ENCODE data around the gene ARHGAP19. TPM values are rescaled to one million over a fixed set of nuclear protein-coding genes. Genes with fewer than 3 reads are reported as not detected.
A peak's percentile ranks its signal among the peaks of the same experiment; 100 is the strongest.

The ARHGAP19 gene
- total RNA-seq, 1 donor from 2014 or later: 9.8 TPM

DNA sequence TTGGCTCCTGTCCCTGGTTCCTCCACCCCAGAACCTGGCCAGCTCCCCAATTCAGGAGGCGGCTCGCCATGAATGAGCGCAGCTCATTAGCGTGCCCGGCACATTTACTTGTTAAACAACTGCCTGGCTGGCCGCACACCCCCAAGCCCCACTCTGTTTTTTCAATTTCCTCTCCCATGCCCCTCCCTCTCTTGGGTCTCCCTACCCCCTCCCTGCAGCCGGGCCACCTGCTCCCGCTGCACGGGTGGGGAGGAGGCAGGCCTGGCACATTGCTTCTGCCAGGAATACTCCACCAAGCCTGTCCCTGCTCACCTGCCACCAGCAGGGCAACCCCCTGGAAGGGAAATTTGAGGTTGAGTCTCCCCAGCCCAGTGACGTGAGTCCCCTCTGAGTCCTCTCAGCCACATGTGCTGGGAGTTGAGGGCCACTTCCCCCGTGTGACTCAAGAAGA, 104.2 kb downstream of the ARHGAP19 start:
- H3K9me3 Mint-ChIP-seq (ENCODE audit: unreplicated experiment): peaks cover 17% of the 10 kb centered on the region
- H3K27ac Mint-ChIP-seq (ENCODE audit: unreplicated experiment): no peak overlapping the region
- H3K4me3 Mint-ChIP-seq (ENCODE audit: unreplicated experiment): no peak overlapping the region
- peaks cover 24% of the 10 kb centered on the region for H3K27me3 Mint-ChIP-seq (ENCODE audit: unreplicated experiment)
- H3K4me1 Mint-ChIP-seq (ENCODE audit: low read depth, unreplicated experiment): peaks cover 14% of the 10 kb centered on the region
- TF ChIP-seq, protein P1, sequence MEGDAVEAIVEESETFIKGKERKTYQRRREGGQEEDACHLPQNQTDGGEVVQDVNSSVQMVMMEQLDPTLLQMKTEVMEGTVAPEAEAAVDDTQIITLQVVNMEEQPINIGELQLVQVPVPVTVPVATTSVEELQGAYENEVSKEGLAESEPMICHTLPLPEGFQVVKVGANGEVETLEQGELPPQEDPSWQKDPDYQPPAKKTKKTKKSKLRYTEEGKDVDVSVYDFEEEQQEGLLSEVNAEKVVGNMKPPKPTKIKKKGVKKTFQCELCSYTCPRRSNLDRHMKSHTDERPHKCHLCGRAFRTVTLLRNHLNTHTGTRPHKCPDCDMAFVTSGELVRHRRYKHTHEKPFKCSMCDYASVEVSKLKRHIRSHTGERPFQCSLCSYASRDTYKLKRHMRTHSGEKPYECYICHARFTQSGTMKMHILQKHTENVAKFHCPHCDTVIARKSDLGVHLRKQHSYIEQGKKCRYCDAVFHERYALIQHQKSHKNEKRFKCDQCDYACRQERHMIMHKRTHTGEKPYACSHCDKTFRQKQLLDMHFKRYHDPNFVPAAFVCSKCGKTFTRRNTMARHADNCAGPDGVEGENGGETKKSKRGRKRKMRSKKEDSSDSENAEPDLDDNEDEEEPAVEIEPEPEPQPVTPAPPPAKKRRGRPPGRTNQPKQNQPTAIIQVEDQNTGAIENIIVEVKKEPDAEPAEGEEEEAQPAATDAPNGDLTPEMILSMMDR (IDR thresholded peaks at IDR 0.05; ENCODE audit: partially characterized antibody, unreplicated experiment): no peak
- H3K36me3 Mint-ChIP-seq (ENCODE audit: unreplicated experiment): peaks cover 4% of the 10 kb centered on the region
- no peak for DNase-seq

DNA sequence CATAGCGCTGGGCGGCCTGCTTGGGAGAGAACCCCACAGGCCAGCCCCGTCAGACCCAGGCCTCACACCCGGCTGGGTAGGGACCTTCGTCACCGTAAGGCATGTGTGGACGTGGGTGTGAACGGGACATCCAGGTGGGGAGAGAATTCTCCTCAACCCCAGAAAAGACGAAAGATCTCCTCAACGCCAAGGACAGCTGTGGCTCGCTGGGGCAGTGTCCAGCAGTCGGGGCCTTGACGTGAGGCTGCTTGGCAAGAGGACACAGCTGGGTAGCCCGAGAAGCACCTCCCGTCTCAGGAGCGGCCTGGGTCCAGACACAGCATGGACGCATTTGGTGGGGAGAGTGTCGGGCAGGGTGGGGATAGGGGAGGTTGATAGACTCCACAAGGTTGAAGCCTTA, 105.5 kb downstream of the ARHGAP19 start:
- peaks cover 21% of the 10 kb centered on the region for H3K9me3 Mint-ChIP-seq (ENCODE audit: unreplicated experiment)
- H3K27ac Mint-ChIP-seq (ENCODE audit: unreplicated experiment): no peak overlapping the region
- TF ChIP-seq, protein P1 (IDR thresholded peaks at IDR 0.05; ENCODE audit: partially characterized antibody, unreplicated experiment): no peak
- H3K27me3 Mint-ChIP-seq (ENCODE audit: unreplicated experiment): peaks cover 24% of the 10 kb centered on the region
- peaks cover 19% of the 10 kb centered on the region for H3K4me1 Mint-ChIP-seq (ENCODE audit: low read depth, unreplicated experiment)
- H3K4me3 Mint-ChIP-seq (ENCODE audit: unreplicated experiment): peak overlapping the region; percentile 83
- H3K36me3 Mint-ChIP-seq (ENCODE audit: unreplicated experiment): peaks cover 4% of the 10 kb centered on the region
- no peak for DNase-seq

DNA sequence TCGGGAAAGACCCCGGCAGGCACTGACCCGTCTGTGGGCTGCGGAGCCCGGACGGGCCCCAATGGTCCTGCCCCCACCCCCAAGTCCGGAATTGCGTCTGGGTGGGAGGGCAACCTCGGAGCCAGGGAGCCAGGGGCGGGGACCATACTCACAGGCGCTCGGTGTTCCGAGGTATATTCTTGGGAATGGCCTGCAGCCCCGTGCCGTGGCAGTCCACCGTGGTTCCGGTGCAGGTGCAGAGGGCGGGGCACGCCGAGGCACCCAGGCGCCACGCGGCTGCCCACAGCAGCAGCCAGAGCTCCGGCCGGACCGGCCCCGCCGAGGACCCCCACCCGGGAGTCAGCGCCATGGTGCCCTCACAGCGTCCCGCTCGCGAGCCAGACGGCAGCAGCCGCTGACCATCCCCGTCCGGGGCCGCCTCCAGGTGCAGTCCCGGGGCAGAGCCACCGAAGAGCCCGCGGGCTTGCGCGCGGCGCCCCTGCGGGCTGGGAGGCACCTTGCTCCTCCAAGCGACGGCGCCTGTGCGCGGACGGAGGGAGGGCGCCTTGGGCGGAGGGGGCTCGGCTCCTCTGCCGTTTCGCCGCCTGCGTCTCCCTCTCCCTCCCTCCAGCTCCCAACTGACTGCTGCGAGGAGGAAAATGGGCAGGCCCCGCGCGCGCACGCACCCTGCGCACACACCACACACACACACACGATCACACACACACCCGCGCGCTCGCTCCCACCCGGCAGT, 106.9 kb downstream of the ARHGAP19 start, which contains the start of gene SLIT1:
SLIT1 (minus strand) TSS at position 634 of the 733 bp plus-strand sequence; CDS start at position 349, 285 bp downstream.
- DNase-seq: peak; percentile 75
- H3K4me3 Mint-ChIP-seq (ENCODE audit: unreplicated experiment): peak within 1 kb of the TSS; percentile 90
- H3K4me1 Mint-ChIP-seq (ENCODE audit: low read depth, unreplicated experiment): peaks cover 26% of the 10 kb centered on the region
- TF ChIP-seq, protein P1 (IDR thresholded peaks at IDR 0.05; ENCODE audit: partially characterized antibody, unreplicated experiment): no peak
- peaks cover 24% of the 10 kb centered on the region for H3K27me3 Mint-ChIP-seq (ENCODE audit: unreplicated experiment)
- no peaks in the 10 kb centered on the region for H3K36me3 Mint-ChIP-seq (ENCODE audit: unreplicated experiment)
- H3K9me3 Mint-ChIP-seq (ENCODE audit: unreplicated experiment): peaks cover 17% of the 10 kb centered on the region
- H3K27ac Mint-ChIP-seq (ENCODE audit: unreplicated experiment): no peak within 1 kb of the TSS

DNA sequence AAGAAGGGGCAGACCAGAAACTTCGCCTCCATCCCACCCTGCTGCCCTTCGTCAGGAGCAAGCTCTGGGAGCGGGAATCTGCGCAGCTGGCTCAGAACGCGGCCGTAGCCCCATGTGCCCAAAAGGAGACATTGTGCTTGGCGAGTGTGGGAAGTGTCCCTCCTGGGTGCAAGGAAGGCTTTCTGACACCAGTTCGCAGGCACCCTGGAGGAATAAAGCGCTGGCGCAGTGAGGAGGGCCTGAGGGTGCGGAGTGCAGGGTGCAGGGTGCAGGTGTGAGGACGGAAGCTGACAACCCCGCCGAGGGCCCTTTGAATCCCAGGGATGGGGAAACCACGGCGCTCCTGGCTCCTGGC, 107.5 kb downstream of the ARHGAP19 start:
- no peak for DNase-seq
- H3K4me1 Mint-ChIP-seq (ENCODE audit: low read depth, unreplicated experiment): peaks cover 31% of the 10 kb centered on the region
- H3K9me3 Mint-ChIP-seq (ENCODE audit: unreplicated experiment): peaks cover 17% of the 10 kb centered on the region
- peaks cover 28% of the 10 kb centered on the region for H3K27me3 Mint-ChIP-seq (ENCODE audit: unreplicated experiment)
- peak overlapping the region; percentile 90 for H3K4me3 Mint-ChIP-seq (ENCODE audit: unreplicated experiment)
- H3K36me3 Mint-ChIP-seq (ENCODE audit: unreplicated experiment): no peaks in the 10 kb centered on the region
- no peak overlapping the region for H3K27ac Mint-ChIP-seq (ENCODE audit: unreplicated experiment)
- TF ChIP-seq, protein P1 (IDR thresholded peaks at IDR 0.05; ENCODE audit: partially characterized antibody, unreplicated experiment): no peak

DNA sequence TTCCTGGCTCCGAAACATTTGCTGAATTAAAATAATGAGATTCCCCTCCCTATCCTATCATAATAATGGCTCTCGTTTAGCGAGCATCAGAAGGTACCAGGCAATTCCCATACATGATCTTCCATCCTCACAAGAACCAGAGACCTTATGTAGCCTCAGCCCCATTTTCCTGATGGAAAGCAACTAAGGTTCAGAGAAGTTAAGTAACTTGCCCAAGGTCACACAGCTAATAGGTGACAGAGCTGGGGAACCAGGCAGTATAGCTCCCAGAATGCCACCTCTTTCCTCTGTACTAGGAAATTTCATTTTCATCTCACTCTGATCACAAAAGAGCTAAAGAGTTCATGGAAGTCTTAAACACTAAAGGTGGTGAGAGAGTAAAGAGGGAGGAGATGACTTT, 109.1 kb downstream of the ARHGAP19 start:
- Mint-ChIP-seq H3K4me3 (ENCODE audit: unreplicated experiment) (no peak overlapping the region), H3K9me3 (ENCODE audit: unreplicated experiment) (peaks cover 17% of the 10 kb centered on the region), H3K4me1 (ENCODE audit: low read depth, unreplicated experiment) (peaks cover 27% of the 10 kb centered on the region), H3K27ac (ENCODE audit: unreplicated experiment) (no peak overlapping the region), H3K27me3 (ENCODE audit: unreplicated experiment) (peaks cover 26% of the 10 kb centered on the region), H3K36me3 (ENCODE audit: unreplicated experiment) (no peaks in the 10 kb centered on the region)
- DNase-seq: no peak
- TF ChIP-seq, protein P1 (IDR thresholded peaks at IDR 0.05; ENCODE audit: partially characterized antibody, unreplicated experiment): no peak

Data from glutamatergic neuron (in vitro differentiated cells).